Liver (tissue), 3 donors: ENCODE measurements around the gene LGALS9.

ENCODE experiments used
- CTCF ChIP-seq: fragments of 150-350 bp; IDR thresholded peaks from 2 replicates; pipeline ENCODE4 v1.5.1; 2017; ENCODE audit warnings: improper control_type of control experiment, low read depth, low read length; ENCODE audit not compliant: missing input control
- FOXA1 ChIP-seq: IDR thresholded peaks from 2 replicates; pipeline ENCODE4 v1.6.1; 2016; ENCODE audit warnings: antibody characterized with exemption
- GABPA ChIP-seq, 2 donors: IDR thresholded peaks in 1 of 2; conservative IDR thresholded peaks in 1 of 2; 2 replicates each; pipeline ENCODE4 v1.6.1; 2016; ENCODE audit warnings: antibody characterized with exemption in 2 of 2, mild to moderate bottlenecking in 1 of 2, moderate library complexity in 1 of 2
- MAX ChIP-seq: IDR thresholded peaks from 2 replicates; pipeline ENCODE4 v1.6.1; 2016; ENCODE audit warnings: antibody characterized with exemption
- NR2F2 ChIP-seq: IDR thresholded peaks from 2 replicates; pipeline ENCODE4 v1.6.1; 2016; ENCODE audit warnings: antibody characterized with exemption
- RAD21 ChIP-seq, 2 donors: IDR thresholded peaks; 2 replicates each; pipeline ENCODE4 v1.6.1; 2016; ENCODE audit warnings: antibody characterized with exemption in 2 of 2, mild to moderate bottlenecking in 2 of 2
- RXRA ChIP-seq, 2 donors: IDR thresholded peaks; 2 replicates each; pipeline ENCODE4 v1.6.1; 2017 to 2018; ENCODE audit warnings: antibody characterized with exemption in 2 of 2, mild to moderate bottlenecking in 1 of 2
- TAF1 ChIP-seq: conservative IDR thresholded peaks from 2 replicates; pipeline ENCODE4 v1.6.1; 2016; ENCODE audit warnings: antibody characterized with exemption, mild to moderate bottlenecking
- TF ChIP-seq, protein P1 (sequence below): IDR thresholded peaks from 2 replicates; pipeline ENCODE4 v1.6.1; 2016; ENCODE audit warnings: antibody characterized with exemption, mild to moderate bottlenecking
- donor health status: healthy.
- donor health status: healthy.

- no peak for TF ChIP-seq CTCF
- TF ChIP-seq GABPA (IDR thresholded peaks at IDR 0.05 in 1 of 2, conservative IDR thresholded peaks at IDR 0.05 in 1 of 2), result no peak
- no peak for TF ChIP-seq RAD21 (IDR thresholded peaks at IDR 0.05)
- TF ChIP-seq NR2F2, result no peak
- TF ChIP-seq, protein P1, sequence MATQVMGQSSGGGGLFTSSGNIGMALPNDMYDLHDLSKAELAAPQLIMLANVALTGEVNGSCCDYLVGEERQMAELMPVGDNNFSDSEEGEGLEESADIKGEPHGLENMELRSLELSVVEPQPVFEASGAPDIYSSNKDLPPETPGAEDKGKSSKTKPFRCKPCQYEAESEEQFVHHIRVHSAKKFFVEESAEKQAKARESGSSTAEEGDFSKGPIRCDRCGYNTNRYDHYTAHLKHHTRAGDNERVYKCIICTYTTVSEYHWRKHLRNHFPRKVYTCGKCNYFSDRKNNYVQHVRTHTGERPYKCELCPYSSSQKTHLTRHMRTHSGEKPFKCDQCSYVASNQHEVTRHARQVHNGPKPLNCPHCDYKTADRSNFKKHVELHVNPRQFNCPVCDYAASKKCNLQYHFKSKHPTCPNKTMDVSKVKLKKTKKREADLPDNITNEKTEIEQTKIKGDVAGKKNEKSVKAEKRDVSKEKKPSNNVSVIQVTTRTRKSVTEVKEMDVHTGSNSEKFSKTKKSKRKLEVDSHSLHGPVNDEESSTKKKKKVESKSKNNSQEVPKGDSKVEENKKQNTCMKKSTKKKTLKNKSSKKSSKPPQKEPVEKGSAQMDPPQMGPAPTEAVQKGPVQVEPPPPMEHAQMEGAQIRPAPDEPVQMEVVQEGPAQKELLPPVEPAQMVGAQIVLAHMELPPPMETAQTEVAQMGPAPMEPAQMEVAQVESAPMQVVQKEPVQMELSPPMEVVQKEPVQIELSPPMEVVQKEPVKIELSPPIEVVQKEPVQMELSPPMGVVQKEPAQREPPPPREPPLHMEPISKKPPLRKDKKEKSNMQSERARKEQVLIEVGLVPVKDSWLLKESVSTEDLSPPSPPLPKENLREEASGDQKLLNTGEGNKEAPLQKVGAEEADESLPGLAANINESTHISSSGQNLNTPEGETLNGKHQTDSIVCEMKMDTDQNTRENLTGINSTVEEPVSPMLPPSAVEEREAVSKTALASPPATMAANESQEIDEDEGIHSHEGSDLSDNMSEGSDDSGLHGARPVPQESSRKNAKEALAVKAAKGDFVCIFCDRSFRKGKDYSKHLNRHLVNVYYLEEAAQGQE, result no peak
- no peak for TF ChIP-seq FOXA1
- TF ChIP-seq MAX, result peak; percentile 11
- TF ChIP-seq RXRA (IDR thresholded peaks at IDR 0.05), result no peak
- TF ChIP-seq TAF1, result no peak
These were observed at the start of gene LGALS9 for GRCh38 chr17:27630607-27631410.
